Measurements from ENCODE around the gene SDF4.

The SDF4 gene

DNA sequence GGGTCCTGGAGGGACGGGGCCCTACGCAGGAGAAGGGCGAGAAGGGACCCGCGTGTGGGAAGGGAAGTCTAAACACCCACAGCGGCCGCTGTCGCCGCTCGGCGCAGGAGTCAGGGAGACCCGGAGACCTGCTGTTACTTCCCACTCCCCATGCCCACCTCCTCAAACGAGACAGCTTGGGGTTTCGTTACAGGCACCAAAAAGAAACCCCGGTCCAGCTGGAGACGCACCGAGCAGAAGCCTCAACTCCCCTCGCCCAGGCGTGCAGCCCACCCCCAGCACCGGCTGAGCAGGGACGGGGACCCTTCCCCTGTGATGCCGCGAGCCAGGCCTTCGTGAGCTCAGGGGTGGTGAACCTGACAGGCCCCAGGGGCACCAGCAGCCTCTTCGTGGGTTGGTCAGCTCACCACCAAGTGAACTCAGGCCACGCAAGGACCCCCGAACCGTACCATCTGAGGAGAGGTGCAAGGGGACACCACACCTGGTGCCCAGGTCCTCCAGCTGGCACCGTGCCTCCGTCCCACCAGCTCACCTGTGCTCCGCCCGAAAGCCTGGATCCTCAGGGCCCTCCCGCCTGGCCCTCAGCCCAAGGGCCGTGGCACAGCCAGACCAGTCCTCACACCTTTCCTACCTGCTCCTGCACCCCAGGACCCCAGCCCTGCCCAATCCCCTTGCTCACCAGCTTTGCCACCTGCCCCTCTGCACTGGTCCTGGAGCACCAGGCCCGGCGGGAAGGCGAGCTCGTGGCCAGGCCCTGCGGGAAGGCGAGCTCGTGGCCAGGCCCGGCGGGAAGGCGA lies 5.0 kb downstream of the SDF4 start:
- no peak for DNase-seq

GRCh38 chr1:1225913-1226312 lies 5.9 kb downstream of the SDF4 start:
- no peak for DNase-seq

DNA sequence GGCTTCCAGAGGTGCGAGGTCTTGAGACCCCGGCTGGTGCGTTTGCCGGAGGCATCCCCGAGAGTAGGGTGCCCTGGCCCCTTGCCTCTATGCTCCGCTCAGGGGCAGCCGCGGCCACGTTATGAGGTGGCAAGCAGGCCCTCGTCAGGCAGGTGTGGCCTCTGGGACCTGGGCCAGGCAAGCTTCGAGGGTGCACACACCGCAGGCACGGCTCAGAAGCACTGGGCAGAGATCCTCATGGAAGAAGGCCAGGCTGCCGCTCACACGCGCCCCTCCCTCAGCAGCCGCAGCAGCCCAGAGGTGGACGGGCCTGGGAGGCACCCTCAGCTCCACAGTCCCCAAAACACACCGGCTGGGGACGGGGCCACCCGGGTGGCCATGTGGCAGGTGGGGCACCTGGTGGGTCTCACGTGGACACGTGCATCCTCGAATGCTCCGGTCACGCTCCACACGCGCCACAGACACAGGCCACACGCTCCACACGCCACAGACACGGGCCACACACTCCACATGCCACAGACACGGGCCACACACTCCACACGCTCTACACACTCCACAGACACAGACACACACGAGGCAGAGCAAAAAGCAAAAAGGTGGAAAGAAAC lies 6.5 kb downstream of the SDF4 start:
- no peak for DNase-seq

DNA sequence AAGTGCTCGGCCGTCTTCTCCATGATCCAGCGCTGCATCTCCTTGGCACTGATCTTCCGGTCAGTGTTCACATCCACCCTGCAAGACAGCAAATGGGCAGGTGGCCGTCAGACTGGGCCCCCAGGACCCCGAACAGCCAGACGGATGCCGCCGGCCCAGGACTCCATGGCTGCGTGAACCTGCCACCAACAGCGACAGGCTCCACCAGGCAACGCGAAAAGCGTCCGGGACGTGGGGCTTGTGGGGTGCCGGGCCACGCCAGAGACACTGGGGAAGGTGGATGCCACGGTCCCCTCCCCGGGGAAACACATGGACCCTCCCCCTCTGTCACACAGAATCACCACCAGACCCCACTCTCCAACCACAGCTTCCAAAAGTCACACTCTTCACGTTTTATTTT lies 7.9 kb downstream of the SDF4 start:
- no peak for DNase-seq

DNA sequence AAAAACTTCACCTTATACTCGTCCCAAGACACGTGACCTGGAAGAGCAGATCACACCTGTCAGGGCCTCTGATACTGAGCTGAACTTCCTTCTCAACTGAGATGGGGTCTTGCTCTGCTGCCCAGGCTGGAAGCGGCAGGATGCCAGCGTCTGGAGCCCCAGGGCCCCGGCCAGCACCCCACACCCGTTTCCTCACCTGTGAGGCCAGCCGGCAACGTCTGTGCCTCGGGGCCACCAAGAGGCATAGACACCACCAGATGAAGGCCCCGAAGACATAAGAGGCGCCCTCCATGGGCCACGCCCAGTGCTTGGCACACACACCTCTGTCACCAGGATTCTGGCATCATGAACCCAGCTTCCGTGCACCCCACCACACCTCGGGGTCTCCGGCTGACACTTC lies 8.5 kb downstream of the SDF4 start:
- DNase-seq = no peak

DNA sequence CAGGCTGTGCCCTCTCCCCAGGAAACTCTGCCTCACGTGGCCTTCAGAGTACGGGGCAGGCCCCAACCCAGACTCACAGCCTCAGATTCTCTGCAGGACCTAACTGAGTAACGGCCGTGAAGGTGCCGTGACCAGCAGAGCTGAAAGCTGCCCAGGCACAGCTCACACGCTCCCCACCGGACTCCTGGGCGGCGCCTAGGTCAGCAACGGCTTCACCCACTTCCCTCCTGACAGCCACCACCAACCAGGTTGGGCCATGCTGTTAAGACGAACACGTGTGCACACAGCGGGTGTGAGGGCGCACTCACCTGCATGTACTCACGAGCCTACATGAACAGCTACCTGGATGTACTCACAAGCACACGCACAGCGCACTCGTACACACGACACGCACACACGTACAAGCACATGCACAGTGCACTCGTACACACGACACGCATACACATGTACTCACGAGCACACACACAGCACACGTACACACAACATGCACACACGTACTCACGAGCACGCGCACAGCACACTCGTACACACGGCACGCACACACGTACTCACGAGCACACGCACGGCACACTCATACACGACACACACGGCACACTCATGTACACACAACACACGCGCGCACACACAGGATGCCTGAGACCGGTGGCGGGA lies 9.1 kb downstream of the SDF4 start:
- DNase-seq = no peak

- DNase-seq = no peak
Measured at GRCh38 chr1:1221887-1222574, 9.8 kb downstream of the SDF4 start.

DNA sequence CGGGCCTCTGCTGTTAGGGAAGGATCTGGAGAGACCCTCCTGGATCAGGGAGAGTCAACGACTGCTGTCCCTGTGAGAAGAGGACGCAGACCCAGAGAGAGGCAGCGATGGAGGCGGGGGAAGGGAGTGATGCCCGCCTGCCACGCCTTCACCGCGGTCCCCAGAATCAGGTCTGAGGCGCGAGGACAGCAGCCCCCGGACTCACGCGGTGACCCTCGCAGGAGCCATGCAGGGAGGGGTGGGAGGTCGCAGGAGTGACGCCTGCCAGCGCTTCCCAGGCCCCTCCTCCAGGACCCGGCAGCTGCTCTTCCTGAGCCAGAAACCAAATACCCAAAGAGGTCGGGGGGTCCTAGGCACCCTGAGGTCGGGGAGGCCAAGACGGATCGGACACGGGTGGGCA lies 11.6 kb downstream of the SDF4 start:
- DNase-seq = no peak

- no peak for DNase-seq
Measured at GRCh38 chr1:1219341-1219740, 12.5 kb downstream of the SDF4 start.

GRCh38 chr1:1218524-1219200 lies 13.1 kb downstream of the SDF4 start:
- no peak for DNase-seq

GRCh38 chr1:1217621-1218523 lies 13.9 kb downstream of the SDF4 start:
- no peak for DNase-seq

DNA sequence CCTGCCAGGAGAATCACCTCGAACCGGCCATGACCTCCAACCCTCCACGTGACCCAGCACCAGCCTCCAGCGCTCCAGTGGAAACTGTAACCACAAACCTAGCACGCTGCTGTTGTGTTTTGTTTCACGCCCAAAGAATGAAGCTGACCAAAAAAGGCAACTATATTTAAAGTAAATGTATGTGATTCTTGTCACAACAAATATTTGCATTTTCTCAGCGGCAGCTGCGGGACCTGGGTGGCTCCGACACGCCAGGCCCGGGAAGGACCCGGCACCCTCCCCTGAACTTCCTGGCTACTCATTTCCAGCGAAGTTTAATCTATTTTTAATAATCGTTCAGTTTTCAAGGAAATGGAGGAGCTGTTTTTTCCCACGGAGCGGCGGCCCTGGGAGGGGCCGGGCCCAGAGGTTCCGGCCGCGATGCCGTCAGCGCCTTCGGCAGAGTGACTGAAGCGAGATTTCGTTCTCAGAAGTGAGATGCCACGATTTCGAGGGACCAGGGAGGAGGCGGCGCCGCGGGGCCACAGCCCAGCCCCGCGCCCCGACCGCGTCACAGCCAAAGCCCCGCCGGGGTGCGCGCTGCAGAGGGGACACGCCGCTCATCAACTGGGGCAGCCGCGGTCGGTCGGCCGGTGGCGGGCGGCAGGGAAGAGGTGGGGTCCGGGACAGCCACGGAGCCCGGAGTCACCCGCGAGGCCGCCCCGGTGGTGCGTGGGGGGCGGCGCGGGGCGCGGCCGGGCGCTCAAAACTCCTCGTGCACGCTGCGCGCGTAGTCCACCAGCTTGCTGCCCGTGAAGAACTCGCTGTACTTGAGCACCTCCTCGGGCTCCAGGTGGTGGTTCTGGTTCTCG lies 14.8 kb downstream of the SDF4 start:
- no peak for DNase-seq

DNA sequence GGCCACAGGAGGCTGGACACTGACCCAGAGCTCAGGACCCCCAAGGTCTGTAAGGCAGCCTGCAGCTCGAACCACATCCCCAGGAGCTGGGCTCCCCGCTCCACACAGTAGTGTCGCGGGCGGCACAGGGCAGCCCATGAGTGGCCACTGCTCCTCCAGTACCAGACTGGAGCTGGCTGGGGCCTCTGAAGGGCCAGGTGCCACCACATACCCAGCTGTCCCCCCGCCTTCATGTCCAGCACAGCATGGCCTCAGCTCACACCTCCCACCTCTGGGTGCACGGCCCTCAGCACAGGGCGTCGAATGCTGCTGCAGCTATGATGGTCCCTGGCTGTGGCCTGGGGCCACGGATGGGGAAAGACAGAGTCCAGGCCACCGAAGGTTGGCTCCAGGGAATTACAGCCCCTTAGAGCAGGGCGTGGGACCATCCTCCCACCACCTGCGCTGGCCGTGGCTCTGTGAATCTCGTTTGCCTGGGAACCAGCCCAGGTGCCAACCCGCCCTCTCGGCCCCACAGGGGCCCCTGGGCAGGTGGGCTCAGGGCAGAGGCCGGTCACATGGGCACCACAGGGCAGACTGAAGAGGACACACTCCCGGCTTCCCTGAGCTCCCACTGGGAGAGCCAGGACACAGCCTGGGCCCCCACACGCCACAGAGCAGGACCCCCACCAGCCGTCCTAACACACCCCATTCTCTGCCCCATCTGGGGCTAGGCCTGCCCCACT lies 15.8 kb downstream of the SDF4 start:
- DNase-seq = no peak

- DNase-seq = no peak
Measured at GRCh38 chr1:1215080-1215676, 16.6 kb downstream of the SDF4 start.

DNA sequence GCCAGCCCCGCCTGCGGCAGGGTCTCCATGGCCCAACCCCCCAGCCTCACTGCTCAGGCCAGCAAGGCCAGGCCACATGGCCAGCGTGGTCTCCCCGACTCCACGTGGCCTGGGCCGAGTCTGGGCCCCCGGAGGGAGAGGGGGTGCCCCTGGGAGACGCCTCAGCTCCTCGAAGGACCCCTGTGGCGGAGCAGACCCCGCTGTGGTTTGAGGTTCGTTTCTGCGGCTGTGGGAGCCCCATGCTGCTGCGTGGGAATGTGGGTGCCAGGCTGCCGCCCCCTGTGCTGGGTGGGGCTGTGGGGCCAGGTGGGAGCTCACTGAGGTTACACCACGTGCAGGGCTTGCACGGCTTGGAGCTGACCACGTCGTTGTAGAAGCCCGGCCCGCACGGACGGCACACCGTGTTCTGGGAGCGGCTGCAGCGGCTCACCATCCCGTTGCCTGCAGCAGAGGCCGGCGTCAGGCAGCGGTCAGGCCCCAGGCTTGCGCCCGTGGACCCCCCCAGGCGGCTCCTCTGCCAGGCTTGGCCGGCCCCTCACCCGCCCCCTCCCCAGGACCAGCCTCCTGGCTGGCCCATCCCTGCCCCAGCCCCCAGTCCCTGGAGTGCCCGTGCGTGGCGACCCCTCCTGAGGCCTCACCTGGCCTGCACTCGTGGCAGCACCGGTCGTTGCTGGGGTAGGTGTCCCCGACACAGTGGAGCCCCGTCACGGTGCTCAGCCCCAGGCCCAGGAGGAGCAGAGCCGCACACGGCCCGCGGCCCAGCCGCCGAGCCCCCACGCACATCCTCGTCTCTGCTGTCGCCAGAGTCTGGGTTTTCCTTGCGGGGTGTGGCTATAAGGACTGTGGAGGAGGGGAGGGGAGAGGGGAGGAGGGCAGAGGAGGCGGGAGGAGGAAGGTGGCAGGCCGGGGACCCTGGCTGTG lies 18.2 kb downstream of the SDF4 start, which contains the start of gene TNFRSF4:
Gene TNFRSF4 (minus strand): TSS at position 809 of the 921 bp plus-strand sequence. CDS start 26 bp downstream, at position 783.
- peak; percentile 22 for DNase-seq

DNA sequence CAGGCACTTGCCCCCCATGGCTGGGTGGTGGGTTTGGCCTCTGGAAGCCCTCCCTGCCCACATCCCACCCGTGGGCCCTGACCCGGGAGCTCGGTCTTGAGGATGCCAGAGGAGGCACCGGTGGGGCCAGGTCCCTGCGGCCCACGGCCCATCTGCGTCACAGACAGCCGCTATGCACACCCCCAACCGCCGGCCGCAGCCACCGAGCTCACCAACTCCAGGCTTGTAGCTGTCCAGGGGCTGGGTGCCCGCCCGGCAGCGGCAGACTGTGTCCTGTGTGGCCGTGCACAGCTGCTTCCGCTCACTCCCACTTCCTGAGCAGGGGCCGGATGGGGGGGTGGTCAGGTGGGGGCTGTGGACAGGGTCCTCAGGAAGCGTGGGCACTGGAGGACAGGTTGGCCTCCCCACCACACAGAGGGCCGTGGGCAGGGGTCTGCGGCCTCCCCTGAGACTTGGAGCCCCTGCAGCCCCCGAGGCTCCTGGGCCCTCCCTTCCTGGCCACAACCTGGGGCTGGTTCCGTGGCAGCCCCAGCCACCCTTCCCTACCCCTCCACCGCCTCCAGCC lies 18.9 kb downstream of the SDF4 start:
- DNase-seq = peak; percentile 71

GRCh38 chr1:1211541-1212441 lies 20.0 kb downstream of the SDF4 start:
- peak; percentile 23 for DNase-seq

Data from right hindlimb (tissue), 1 donor.